GM18907 (cell line): ENCODE measurements around the gene NLRP1.
A peak's percentile ranks its signal among the peaks of the same experiment; 100 is the strongest.

Experiments used
- ATAC-seq: cut with Tn5 transposase; IDR thresholded peaks from one replicate; pipeline ENCODE4 v1.9.1; 2021; ENCODE audit warnings: mild to moderate bottlenecking, moderate library complexity; ENCODE audit not compliant: unreplicated experiment

Gene NLRP1

DNA sequence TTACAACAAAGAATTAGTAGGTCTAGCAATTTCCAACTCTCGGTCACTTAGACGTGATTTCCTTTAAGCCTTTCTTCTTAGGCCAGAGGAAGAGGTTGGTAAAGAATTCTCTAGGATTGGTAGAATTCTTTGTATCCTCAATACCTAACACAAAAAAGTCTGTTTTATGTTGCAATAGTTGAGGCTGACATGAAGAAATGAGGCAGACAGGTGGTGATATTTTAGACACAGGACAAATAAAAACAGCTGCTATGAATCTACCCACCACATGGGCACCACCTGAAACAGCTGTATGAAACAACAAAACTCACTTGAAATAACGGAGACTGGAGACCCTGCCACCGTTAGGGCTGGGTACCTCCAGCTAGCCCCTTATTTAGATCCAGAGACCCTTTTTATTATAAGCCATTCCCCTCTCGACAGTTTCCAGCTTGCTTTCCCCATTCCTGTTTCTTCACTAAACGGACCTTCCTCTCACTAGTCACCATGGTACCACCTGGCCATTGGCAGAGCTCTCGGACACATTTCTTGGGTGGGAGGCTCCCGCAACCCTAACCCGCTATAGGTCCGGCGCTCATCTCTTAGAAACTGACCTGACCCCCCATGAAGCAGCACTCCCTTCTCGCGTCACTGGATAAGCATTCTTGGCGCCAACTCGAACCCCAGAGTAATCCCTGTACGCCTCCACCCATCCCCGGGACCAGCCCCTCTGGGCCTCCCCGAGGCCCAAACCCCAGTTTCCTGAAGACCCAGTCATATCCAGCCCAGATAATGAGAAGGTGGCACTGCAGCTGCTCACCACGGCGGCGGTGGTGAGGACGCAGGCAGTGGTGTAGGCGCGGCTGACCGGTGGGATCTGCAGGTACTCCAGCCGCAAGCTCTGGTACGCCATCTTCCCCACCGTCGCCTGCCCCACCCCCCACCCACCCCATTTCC lies 98.8 kb downstream of the NLRP1 start, which contains the start of gene DERL2:
Gene DERL2, minus strand, starts transcription at position 909 of the 936 bp plus-strand sequence. Its CDS starts 17 bp downstream, at position 892.
- ATAC-seq = peak; percentile 33

DNA sequence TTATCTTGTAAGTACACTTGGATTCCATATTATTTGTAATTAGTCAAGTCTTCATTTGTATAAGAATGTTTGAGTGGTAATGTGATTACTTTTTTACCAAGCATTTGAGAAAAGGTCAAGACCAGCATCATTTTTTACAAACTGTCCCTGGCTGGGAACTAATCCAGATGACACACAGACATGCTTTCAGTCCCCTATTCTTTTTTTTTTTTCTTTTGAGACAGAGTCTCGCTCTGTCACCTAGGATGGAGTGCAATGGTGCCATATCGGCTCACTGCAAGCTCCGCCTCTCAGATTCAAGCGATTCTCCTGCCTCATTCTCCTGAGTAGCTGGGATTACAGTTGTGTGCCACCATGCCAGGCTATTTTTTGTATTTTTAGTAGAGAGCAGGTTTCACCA lies 102.9 kb downstream of the NLRP1 start:
- ATAC-seq = no peak

DNA sequence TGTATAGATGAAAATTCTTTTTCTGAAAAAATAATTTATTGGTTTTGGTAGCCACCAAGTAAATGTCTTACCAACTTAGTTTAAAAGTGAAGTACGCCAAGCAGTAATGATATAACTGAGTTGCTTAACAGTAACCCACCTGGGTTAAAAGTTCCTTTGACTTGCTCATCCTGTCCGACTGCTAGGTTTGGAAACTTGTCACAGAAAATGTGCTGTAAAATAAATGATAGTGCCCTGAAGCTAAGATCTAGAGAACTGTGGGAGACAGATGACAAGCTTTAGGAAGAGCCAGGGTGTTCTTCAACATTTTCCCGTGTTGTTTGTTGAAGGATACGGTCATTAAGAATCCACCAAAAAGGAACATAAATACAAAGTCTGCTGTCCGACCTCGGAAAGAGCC lies 103.3 kb downstream of the NLRP1 start:
- no peak for ATAC-seq

DNA sequence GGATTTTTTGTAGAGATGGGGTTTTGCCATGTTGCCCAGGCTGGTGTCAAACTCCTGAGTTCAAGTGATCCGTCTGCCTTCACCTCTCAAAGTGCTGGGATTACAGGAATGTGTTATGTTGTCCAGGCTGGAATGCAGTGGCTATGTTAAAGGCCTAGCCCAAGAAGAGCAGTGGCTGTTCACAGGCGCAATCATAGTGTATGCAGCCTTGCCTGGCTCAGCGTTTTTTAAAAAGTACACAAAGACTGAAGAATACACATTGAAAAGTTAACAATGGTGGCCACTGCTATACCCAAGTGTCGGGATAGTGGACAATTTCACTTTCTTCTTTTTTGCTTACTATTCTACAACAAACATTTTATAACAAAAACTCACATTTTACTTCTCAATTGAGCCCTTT lies 105.3 kb downstream of the NLRP1 start:
- no peak for ATAC-seq

DNA sequence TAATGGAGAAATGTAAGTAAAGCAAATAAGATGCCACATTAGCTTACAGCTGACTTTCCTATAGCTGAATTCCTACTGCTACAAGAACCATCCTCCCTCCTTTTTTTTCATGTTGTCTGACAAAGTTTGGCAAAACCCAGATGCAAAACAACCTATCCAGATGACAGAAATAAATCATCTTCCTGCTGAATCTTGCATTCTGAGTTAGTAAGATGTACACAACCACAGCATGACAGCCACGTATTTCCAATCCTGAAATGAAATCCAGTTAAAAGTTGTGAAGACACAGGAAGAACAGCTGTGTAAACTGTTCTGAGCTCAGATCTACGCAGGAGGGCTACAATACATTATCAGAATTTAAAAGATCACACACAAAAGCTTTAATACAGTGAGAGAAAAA lies 110.4 kb downstream of the NLRP1 start:
- no peak for ATAC-seq

DNA sequence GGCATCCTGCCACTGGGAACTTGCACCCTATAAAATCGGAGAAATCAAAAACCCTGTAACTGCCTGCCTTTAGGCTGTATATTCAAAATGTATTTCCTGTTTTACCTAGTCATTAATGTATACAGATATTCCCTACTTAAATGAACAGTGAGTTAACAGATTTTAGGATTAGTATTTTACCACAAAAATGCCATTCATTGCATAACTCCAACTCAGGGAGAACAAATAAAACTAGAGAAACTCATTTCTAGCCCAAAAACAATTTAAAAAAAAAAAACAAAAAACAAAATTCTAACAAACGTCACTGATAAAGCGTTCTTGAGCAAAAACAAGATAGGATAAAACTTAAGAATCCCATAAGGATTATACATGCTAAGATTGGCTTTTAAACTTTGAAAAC lies 111.8 kb downstream of the NLRP1 start:
- no peak for ATAC-seq

DNA sequence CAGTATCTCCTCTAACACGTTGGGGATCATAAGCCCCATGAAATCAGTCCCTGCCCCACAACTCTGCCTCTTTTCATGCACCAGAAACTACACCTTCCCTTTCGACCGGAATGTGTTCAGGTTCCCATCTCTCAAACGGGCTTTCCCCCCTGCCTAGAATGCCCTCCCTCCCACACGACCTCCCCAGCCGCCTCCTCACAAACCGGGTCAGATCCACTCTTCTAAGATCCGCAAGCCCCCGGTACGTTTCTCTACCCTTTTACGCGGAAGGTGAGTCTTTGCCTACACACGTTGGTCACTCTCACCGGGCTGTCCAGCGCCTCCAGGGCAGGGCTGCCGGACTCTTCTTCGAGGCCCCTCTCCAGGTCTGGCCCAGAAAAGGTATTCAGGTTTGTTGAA lies 116.2 kb downstream of the NLRP1 start:
- no peak for ATAC-seq

DNA sequence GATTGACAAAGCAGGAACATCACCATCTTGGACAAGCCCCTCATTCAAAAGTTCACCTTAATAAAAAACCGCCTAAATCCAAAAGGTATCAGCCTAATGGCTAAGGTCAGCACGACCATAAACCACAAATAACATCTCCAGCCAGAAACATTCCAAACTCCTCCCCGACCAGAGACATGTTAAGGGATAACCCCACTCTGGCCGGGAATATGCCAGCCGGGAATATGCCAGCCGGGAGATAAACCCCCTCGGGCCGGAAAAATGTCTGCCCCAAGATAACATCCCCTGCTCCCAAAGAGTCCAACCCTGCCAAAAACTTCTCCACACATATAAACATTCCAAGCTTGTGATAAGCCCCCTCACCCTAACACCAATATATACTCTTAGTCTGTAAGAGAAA lies 116.9 kb downstream of the NLRP1 start:
- ATAC-seq = no peak

DNA sequence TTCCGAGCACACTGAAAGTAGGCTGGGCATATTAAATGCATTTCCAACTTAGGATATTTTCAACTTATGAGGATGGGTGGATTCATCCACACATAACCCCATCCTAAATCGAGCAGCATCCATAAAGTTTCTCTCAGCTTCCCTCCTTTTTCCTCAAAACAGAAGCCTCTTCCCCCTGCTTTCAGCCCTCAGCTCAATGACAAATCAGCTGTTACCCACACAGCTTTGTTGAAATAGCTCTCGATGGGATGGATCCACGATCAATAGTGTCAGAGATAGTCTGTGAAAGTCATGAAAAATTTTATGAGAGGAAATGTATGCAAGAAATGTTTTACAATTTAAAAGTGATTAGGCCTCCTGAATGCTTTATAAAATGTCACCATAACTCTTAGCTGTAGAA lies 118.0 kb downstream of the NLRP1 start:
- ATAC-seq = no peak

DNA sequence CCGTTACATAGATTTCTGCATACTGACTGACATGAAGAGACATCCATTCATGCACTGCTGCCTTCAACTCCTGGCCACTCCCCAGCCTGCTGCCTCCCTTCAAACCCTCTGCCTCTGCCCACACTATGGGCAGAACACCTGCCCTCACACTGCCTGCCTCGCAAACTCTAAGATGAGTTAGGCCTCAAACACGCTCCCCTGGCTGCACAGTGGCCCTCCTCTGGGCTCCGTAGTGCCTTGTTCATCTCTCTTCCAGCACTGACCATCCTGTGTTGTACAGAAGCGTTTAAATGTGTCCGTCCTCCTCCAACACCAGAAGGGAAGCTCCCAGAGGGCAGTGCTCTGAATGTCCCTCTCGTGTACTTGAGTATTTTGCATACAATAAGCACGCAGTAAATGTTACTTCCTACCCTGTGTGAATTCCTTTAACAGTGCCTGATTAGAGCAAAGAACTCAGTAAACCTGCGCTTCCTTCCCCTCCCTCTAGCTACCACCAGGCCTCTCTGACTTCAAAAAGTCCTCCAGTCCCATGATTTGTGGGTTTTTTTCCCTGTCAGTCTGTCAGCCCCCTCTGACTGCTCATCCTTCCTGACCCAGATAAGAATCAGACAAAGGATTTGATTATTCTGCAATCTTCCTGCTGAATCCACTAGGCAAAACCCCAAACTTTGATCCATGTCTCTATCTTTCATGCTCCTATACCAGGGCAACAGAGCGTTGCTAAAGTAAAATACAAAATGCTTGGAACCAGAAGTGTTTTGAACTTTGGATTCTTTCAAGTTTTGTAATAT lies 119.4 kb downstream of the NLRP1 start:
- ATAC-seq = no peak
